Stimulated activated CD4-positive, alpha-beta T cell treated with anti-CD3 and anti-CD28 coated beads, Interleukin-12 subunit alpha, Interleukin-12 subunit beta, amount 100 ng/mL, for 4 hours (primary cell): Measurements from ENCODE around the gene MESD.

ENCODE experiments used
- DNase-seq: peaks from one replicate; pipeline ENCODE4 v3.0.0-alpha.2; 2020

MESD gene

GRCh38 chr15:80957556-80957955 is 32.1 kb downstream of the MESD start:
- no peak for DNase-seq

GRCh38 chr15:80955571-80956452 is 33.8 kb downstream of the MESD start:
- DNase-seq = peak; percentile 40

GRCh38 chr15:80953953-80954778 is 35.5 kb downstream of the MESD start:
- no peak for DNase-seq

- no peak for DNase-seq
Observed at GRCh38 chr15:80953001-80953952, 36.3 kb downstream of the MESD start.

- DNase-seq = no peak
Observed at GRCh38 chr15:80951941-80952340, 37.7 kb downstream of the MESD start.

- no peak for DNase-seq
Observed at GRCh38 chr15:80950291-80951078, 39.1 kb downstream of the MESD start.

GRCh38 chr15:80949756-80950155 is 39.9 kb downstream of the MESD start:
- no peak for DNase-seq

- no peak for DNase-seq
Observed at GRCh38 chr15:80948651-80949292, 40.8 kb downstream of the MESD start.

GRCh38 chr15:80946576-80946975 is 43.0 kb downstream of the MESD start:
- no peak for DNase-seq

- no peak for DNase-seq
Observed at GRCh38 chr15:80945605-80946004, 44.0 kb downstream of the MESD start.

GRCh38 chr15:80944818-80945217 is 44.8 kb downstream of the MESD start:
- no peak for DNase-seq

- DNase-seq = no peak
Observed at GRCh38 chr15:80942746-80943565, 46.7 kb downstream of the MESD start.

GRCh38 chr15:80942266-80942665 is 47.4 kb downstream of the MESD start:
- no peak for DNase-seq

GRCh38 chr15:80940851-80941250 is 48.8 kb downstream of the MESD start:
- no peak for DNase-seq

GRCh38 chr15:80940331-80940730 is 49.3 kb downstream of the MESD start:
- no peak for DNase-seq

GRCh38 chr15:80939216-80939615 is 50.4 kb downstream of the MESD start:
- DNase-seq = no peak

- DNase-seq = no peak
Observed at GRCh38 chr15:80937718-80938117, 51.9 kb downstream of the MESD start.

- DNase-seq = no peak
Observed at GRCh38 chr15:80936288-80937078, 53.1 kb downstream of the MESD start.

GRCh38 chr15:80934761-80935221 is 54.8 kb downstream of the MESD start:
- DNase-seq = no peak

- no peak for DNase-seq
Observed at GRCh38 chr15:80932989-80933388, 56.6 kb downstream of the MESD start.
